IPS-18c (cell line): ENCODE results near the gene PRDM7.
A peak's percentile ranks its signal among the peaks of the same experiment; 100 is the strongest.

ENCODE experiments used
- H3K4me3 ChIP-seq: 2 replicates; pipeline ENCODE4 v1.7.0; 2013; ENCODE audit warnings: low read depth, mild to moderate bottlenecking, low read length, moderate library complexity; ENCODE audit not compliant: insufficient read depth
- H3K9me3 ChIP-seq: one replicate; pipeline ENCODE4 v1.6.1; 2013; ENCODE audit warnings: mild to moderate bottlenecking, low read length, moderate library complexity; ENCODE audit not compliant: control insufficient read depth, insufficient read depth

Gene PRDM7

DNA sequence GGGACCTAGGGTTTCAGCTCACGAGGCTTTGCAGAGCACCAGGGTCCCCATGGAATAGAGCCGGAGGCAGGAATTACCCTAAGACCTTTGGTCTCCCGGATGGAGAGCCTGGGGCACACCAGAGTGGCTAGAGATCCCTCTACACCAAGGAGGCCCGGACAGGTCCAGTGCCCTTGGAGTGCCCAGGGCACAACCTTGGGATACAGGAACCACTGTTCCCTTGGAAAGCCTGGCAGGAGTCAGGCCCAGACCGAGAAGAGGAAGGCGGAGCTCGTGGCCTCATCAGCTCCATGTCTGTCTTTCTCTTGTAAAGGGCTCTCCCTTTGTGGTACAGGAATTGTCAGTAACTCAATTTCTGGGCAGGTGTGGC lies 54.1 kb downstream of the PRDM7 start:
- Histone ChIP-seq H3K4me3 (no peak overlapping the region), H3K9me3 (peaks cover 2% of the 10 kb centered on the region)

DNA sequence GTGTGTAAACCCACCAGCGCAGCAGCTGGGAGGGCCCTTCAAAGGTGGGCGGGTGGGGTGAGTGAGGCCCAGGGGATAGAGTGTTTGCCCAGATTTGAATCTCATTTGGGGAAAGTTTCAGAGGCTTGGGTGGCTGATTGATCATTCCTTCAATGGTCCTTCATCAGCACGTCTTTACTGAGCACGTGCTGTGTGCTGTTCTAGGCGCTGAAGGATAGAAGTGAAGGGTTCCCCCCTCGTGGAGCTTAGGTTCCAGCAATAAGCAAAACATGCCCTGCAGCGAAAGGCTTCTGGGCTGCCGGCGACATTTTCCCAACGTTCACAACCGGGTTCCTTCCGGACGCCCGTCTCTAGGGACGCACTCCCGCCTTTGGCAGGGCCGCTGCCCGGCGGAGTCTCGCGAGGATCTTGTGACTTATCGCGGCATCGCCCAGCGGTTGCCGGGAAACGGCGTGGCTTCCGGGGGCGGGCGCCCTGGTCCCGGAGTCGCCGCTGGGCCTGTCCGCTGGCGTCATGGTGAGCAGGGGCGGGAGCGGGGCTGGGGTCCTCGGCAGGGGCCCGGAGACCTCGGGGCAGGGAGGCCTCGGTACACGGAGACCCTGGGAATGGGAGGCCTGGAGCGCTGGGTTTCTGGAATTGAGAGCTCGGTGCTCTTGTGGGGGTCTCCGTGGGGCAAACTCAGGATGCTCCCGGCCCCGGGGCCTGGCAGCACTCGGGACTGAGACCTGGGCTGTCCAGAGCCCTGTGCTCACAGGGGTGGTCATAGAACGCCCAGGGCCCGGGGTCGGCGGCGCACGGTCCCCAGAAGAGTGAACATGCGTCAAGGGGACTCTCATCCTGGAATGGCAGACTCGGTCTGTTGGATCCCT lies 54.7 kb downstream of the PRDM7 start:
- Histone ChIP-seq H3K9me3 (peaks cover 2% of the 10 kb centered on the region), H3K4me3 (peak overlapping the region; percentile 6; the same call in 1 of the 2 replicates)

DNA sequence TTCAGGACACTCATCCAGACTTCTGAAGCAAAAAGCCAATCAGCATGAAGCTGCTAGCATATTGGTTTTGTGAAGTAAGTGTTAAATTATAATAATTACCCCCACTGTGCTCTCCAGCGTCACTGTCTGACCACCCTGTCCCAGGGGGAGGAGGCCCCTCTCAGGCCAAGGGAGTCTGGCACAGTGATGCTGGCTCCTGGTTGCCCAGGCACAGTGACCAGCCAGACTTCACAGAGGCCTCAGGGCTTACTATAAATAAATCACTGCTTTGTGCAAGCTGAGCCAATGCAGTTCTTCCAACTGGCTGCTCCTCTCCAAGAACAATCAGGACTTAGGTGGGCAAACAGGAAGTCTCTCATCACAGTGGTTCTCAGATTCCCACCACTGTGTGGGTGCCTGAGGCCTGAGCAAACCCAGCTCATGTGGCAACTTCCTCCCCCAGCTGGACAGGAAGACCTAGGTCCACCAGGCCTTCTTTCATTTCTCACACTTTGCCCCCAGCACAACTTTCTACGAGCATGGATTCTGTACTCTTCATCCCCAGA lies 56.2 kb downstream of the PRDM7 start:
- Histone ChIP-seq H3K9me3 (peaks cover 2% of the 10 kb centered on the region), H3K4me3 (no peak overlapping the region)

DNA sequence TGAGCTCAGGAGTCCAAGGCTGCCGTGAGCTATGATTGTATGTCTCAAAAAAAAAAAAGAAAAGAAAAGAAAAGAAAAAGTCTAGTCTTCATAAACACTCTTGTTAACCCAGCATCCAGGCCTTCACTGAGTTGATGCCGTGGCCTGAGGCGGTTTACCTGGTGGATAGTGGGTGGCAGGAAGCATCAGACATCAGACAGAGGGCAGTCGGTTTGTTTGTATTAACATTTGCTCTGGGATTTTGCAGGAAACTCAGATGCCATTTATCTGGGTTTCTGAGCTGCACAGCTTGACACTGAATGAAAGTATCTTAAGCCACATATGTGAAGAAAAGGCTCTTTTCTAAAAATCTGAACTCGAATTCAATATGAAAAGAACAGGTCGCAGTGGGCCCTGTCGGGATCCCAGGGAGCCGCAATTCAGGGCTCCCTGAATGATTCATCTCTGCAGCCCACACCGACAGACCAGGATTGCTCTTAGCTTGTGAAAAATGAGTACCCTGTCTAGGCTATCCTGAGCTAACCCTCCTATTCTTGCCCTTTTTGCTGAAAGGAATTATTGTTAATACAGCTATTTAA lies 56.8 kb downstream of the PRDM7 start:
- H3K4me3 ChIP-seq = peak overlapping the region; percentile 68; the same call in 1 of the 2 replicates
- H3K9me3 ChIP-seq = peaks cover 2% of the 10 kb centered on the region

DNA sequence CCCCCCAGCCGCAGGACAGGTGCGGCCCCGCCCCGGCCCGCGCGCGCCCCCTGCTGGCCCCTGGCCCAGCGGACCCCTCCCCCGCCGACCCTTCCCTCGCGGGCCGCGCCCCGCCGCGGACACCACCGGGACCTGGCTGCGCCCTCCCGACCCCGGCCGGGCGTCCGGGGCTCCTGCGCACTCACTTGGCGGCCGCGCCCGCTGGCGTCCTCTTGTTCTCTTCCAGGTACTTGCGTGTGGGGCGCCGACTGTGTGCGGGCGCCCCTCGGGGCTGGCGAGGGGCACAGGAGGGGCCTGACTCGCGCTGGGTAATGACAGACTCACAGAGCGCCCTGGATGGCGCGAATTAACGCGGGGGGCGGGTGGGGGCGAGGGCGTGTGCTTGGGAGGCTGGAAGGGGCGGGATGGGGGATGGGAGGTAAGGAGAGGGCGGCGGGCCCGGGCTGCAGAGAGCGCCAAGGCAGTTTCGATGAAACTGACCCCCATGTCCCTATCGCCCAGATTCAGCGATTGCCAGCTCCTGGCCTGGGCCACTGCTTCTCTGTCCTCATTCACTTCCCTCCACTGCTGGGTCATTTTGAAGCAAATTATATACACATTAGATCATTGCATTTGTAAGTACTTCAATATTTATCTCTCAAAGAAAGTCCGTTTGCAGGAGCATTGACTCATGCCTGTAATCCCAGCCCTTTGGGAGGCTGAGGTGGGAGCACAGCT lies 57.4 kb downstream of the PRDM7 start:
- Histone ChIP-seq H3K4me3 (peak overlapping the region; percentile 68), H3K9me3 (peaks cover 2% of the 10 kb centered on the region)

DNA sequence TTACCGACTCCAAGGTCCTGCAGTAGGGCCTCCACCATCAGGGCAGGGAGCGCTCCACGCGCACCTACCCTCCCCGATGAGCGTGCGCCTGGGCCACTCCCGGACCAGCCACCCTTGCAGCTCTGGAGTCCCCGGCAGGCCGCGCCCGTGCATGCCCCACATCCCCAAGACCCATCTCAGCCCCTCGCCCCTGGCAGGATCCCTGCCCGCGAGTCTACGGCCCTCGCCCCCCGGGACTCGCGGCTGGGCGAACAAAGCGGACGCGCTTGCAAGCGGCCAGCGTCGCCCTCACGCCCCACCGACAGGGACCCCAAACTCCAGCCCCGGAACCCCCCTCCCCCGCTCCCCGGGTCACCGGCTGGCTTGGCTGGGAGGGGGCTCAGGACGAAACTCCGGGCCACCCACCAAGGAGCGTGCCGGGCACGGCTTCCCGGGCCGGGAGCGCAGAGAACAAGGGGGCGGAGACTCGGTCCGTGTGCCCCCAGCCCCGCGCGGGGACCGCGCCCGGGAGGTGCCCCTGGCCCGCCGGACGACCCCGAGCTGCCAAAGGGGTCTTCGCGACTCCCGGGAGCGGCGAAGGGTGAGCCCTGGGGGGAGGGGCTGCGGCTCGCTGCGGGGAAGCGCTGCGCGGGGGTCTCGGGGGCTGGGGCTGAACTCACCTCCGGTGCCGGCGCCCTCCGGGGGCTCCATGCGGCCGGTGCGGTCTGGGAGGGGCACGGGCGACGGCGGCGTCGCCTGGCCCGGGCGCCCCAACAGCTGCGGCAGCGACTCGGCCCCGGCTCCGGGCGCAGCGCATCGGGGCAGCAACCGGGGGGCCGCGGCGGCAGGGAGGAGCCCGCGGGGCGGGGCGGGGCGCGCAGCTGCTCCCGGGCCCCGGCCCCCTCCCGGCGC lies 58.2 kb downstream of the PRDM7 start, which contains the start of gene DBNDD1:
TSS of gene DBNDD1 (minus strand) at position 805 of the 891 bp plus-strand sequence. CDS start at position 690, 115 bp downstream.
- Histone ChIP-seq H3K9me3 (peaks cover 2% of the 10 kb centered on the region), H3K4me3 (peak within 1 kb of the TSS; percentile 73)

DNA sequence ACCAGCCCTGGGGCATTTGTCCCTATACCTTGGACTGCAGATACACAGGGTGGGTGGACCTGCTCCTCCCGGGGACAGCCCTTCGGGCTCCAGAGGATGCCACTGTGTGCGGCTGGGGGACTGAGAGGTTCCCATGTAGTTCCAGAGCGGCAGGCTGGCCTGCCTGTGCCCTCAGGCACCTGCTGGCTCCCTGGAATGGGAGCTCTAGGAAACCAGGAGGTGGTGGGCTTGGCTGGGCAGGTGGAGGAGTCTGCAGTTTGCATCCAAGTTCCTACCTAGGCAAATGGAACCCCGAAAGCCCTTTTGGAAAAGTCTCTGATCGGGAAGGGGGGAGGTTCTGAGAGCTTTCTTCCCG lies 58.9 kb downstream of the PRDM7 start:
- Histone ChIP-seq H3K4me3 (peak overlapping the region; percentile 73), H3K9me3 (peaks cover 2% of the 10 kb centered on the region)

DNA sequence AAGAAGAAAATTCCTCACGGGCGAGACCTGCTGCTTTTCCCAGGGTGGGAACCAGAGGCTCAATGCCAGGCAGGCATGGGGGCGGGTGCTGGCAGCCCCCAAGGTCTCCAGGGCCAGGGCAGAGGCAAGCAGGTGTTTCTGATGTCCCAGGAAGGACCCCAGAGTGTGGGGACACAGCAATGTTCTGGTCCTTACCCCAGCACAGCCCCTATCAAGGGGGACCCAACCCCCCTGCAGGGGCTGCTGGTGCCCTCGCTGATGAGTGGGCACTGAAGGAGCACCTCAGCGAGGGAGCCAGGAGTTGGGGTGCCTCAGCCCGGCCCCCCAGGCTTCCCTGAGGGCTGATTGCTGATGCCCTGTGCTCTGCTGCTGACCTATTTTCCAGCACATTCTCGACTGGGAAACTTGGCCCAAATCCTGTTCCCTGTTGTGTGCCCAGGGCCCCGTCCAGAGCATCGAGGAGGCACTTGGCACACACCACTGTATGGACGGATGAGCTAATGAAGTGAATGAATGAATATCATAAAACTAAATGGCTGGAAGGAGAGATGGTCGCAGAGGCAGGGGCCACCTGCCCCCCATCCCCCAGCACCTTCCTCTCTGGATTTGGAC lies 60.7 kb downstream of the PRDM7 start:
- H3K4me3 ChIP-seq = no peak overlapping the region
- no peaks in the 10 kb centered on the region for H3K9me3 ChIP-seq

DNA sequence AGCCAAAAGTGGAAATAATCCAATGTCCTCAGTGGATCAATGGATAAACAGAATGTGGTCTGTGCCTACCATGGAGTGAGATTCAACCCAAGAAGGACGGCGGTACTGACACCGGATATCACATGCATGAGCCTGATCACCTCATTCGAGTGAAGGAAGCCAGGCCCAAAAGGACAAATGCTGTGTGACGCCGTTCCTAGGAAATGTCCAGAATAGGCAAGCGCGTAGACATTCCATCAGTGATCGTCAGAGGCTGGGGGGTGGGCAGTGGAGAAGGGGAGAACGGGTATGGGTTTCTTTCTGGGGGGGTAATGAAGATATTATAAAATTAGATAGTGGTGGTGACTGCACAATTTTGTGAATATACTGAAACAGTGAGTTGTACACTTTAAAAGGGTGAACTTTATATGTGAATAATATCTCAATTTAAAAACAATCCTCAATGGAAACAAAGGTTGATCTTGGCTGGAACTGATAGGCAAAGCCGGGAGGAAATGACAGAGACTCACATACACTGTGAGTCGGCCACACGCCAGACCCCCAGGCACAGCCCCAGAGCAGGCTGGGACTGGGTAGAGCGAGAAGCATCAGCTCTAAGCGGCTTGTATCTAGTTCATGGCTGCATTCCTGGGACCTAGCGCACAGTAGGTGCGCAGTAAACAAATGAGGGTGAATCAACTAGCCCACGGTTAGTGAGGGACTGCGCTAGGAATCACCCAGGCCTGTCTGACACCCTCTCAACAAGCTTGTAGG lies 61.4 kb downstream of the PRDM7 start:
- H3K4me3 ChIP-seq = no peak overlapping the region

DNA sequence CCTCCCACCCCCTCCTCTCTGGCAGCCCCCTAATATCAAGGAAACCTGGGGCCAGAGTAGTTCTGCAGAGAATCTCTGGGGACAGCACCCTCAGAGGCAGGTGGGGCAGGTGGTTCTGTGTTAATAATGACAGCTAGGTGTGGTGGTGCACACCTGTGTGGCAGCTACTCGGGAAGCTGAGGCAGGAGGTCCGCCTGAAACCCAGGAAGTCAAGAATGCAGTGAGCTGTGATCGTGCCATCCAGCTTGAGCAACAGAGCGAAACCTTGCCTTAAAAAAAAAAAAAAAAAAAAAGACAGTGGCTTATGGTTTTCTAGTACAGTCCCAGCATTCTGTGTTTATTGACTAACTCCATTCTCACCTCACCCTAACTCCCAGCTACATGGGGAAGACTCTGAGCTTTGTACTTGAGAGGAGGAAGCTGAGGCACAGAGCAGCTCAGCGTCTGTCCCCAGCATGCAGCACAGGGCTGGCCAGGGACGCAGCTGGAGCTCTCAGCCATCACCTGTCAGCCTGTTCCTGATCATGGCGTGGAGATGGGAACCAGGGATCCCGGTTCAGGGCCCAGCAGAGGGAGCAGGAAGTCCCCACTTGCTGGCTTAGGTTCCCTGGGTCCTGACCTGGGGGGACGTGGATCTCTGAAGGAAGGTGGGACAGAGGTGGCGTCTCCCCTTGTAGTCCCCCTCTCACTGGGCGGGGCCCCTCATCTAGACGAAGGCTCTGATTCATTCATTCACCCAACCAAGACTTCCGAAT lies 64.0 kb downstream of the PRDM7 start:
- no peaks in the 10 kb centered on the region for H3K9me3 ChIP-seq
- H3K4me3 ChIP-seq = no peak overlapping the region

More for the DNA sequence above, 61.4 kb downstream of the PRDM7 start:
- H3K9me3 ChIP-seq = no peaks in the 10 kb centered on the region

DNA sequence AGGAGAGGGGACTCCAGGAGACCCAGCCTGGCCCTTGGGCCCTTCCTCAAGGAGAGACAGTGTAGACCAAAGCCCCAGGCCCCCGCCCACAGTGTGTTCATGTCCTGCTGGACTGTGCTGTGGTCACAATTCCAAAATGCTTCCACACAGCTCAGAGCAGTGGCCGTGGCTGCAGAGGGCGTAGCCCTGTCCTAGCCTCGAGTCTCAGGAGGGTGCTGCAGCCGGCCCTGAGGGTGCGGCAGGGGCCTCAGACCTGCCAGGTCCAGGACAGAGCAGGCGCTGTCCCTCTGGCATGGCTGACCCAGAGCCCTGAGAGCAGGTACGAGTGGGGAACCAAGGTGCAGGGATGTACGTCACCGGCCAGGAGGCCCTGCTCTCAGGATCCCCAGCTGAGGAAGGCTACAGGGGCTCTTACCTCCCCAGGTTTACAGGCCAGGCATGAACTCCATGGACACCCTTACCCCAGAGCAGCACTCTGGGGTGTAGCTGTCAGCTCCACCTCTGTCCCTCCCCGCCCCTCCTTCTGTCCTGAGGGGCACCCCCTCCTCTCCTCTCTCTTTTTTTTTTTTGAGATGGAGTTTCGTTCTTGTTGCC lies 65.1 kb downstream of the PRDM7 start:
- Histone ChIP-seq H3K9me3 (no peaks in the 10 kb centered on the region), H3K4me3 (no peak overlapping the region)

DNA sequence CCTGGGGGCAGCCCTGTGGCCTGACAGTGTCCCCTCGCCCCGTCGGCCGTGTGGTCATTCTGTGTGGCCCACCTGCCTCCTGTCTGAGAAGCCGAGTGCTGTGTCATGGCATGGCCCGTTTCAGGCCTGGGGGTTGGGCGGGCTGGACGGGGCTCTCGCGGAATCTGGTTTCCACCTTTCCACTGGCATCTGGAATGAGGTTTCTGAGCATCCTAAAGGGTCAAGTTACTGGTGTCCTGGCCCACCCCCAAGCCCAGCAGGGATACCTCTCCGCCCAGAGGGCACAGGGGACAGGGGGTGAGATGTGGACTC lies 65.7 kb downstream of the PRDM7 start:
- Histone ChIP-seq H3K4me3 (no peak overlapping the region), H3K9me3 (no peaks in the 10 kb centered on the region)

DNA sequence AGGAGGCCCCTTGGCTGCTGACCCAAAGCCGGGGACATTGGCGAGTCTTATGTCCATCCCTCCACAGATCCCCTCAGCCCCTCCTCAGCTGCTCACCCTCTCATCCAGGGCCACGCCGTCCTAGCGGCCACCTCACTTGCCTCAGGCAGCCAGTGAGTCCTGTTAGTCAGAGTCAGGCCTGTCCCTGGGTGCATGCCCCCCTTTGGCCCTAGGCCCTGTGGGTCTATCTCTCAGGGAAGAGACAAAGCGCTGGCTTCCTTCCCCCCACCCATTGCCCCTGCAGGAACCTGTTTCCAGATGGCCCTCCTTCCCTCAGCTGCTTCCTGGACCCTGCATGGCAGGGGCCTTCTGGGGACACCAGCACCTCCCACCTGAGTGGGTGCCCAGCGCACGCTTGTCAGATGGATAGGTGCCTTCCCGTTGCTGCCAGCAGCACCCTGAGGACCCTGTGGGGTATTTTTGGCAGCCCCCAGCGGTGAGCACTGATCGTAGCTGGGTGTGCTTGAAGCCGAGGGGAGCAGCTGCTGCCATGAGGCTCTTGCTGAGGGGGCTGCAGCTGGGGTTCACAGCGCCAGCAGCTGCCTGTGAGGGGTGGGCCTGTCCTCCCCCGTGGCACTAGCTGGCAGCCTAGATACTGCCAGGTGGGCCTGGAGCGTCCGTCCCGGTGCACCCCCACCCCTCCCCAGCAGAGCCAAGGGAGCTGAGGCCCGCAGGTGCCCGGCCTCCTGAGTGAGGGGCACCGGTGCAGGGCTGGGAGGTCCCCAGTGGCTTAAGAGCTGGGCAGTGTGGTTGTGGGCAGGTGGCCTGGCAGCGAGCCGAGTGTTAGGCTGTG lies 66.2 kb downstream of the PRDM7 start:
- no peak overlapping the region for H3K4me3 ChIP-seq
- no peaks in the 10 kb centered on the region for H3K9me3 ChIP-seq

DNA sequence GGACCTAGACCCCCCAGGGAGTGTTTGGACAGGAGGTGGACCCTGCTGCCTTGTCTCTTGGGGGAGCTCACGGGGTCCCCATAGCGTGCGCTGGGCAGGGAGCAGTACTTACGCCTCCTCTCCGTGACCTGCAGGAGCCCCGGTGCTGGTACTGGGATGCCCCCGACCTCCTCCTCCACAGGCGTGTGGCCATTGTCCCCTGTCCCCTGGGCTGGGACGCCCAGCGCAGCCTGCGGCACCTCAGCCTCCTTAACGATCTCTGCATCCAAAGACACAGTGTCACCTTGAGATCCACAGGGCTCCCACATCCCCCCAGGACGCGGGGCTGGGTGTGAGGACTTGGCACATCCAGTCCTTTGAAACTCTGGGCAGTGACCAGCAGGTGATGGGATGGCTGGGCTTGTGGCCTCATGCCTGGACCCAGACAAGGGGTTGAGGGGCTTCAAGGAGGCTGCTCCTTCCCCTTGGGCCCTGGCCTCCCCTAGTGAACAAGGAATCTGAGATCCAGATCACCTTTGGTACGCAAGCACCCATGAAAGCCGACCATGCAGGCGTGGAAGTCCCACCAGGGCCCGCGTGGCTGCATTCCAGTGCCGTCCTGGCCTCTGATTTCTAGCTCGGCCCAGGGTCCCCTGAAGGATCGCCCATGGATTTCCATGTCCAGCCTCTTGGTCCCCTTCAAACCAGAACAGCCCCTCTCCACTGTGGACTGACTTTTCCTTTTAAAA lies 67.8 kb downstream of the PRDM7 start:
- no peak overlapping the region for H3K4me3 ChIP-seq
- H3K9me3 ChIP-seq = no peaks in the 10 kb centered on the region
